Islet precursor cell (in vitro differentiated cells): ENCODE results near the gene GRXCR1.

Experiments used
- DNase-seq: peaks from one replicate; pipeline ENCODE4 v3.0.0-alpha.2; 2018

GRXCR1 gene

GRCh38 chr4:42942216-42942615 lies 49.7 kb downstream of the GRXCR1 start:
- no peak for DNase-seq

- DNase-seq: no peak
Measured at GRCh38 chr4:42945874-42946273, 53.4 kb downstream of the GRXCR1 start.

- DNase-seq: no peak
Measured at GRCh38 chr4:42953321-42953720, 60.8 kb downstream of the GRXCR1 start.

GRCh38 chr4:42954963-42955669 lies 62.6 kb downstream of the GRXCR1 start:
- DNase-seq: no peak

GRCh38 chr4:42955746-42956505 lies 63.4 kb downstream of the GRXCR1 start:
- DNase-seq: no peak

GRCh38 chr4:42965326-42965725 lies 72.8 kb downstream of the GRXCR1 start:
- DNase-seq: no peak

GRCh38 chr4:42985976-42986375 lies 93.5 kb downstream of the GRXCR1 start:
- DNase-seq: no peak

GRCh38 chr4:42995343-42995944 lies 102.9 kb downstream of the GRXCR1 start:
- no peak for DNase-seq

- no peak for DNase-seq
Measured at GRCh38 chr4:43008793-43009192, 116.3 kb downstream of the GRXCR1 start.

- DNase-seq: no peak
Measured at GRCh38 chr4:43014256-43014655, 121.7 kb downstream of the GRXCR1 start.

GRCh38 chr4:43041632-43042031 lies 149.1 kb downstream of the GRXCR1 start:
- DNase-seq: no peak

GRCh38 chr4:43047058-43047457 lies 154.5 kb downstream of the GRXCR1 start:
- DNase-seq: no peak

- no peak for DNase-seq
Measured at GRCh38 chr4:43048570-43048969, 156.1 kb downstream of the GRXCR1 start.

GRCh38 chr4:43049326-43049725 lies 156.8 kb downstream of the GRXCR1 start:
- DNase-seq: no peak

GRCh38 chr4:43066415-43066814 lies 173.9 kb downstream of the GRXCR1 start:
- no peak for DNase-seq

- DNase-seq: no peak
Measured at GRCh38 chr4:43071069-43071468, 178.6 kb downstream of the GRXCR1 start.
